GM23248 (cell line): ENCODE data around the gene FRMD6.

Source experiments
- EZH2 ChIP-seq: fragments of 200-600 bp; sonication (generic); IDR thresholded peaks from 2 replicates; pipeline ENCODE4 v1.6.1; 2018; ENCODE audit warnings: antibody characterized with exemption, mild to moderate bottlenecking; ENCODE audit not compliant: insufficient read depth, poor library complexity, severe bottlenecking
- EZH2phosphoT487 ChIP-seq: fragments of 200-600 bp; sonication (generic); IDR thresholded peaks from 2 replicates; pipeline ENCODE4 v1.6.1; 2018; ENCODE audit warnings: antibody characterized with exemption, moderate library complexity, mild to moderate bottlenecking, low read depth; ENCODE audit not compliant: insufficient read depth

- no peak for TF ChIP-seq EZH2phosphoT487
- no peak for TF ChIP-seq EZH2
These were observed 9.0 kb downstream of the FRMD6 start for GRCh38 chr14:51660741-51661140.
